ENCODE data around the gene SRPK2.

Gene SRPK2

DNA sequence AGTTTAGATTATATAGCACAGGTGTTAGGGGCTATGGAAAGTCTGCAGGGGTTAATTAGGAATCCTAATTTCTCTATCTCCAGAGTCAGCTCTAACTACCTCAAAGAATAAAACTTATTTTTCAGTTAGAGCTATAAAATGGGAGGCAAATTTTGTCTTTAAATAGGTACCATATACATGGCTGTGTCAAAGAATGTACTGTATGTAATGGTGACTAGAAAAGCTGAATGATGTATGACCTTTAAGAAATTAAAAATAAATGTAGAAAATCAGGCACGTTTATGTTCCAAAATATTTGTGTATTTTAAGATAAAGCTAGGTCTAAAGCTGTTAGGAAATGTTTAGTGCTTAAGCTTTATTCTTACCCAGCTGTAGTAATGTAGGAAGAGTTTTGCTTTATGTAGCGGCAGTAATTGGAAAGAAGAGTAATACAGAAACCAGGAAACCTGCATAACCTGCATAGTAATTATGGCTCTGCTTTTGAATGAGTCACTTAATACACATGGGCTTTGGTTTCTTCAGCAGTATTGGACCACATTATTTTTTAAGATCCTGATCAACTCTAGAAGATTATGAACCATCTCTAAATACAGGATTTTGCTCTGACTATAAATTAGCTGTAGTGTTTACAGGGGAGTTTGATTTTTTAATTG is 289.7 kb downstream of the SRPK2 start (continued):
- peak; percentile 48; the same call in 1 of the 2 replicates for TF ChIP-seq SP7 (tag by site-specific recombination; IDR thresholded peaks at IDR 0.05)
- TF ChIP-seq, protein P1, sequence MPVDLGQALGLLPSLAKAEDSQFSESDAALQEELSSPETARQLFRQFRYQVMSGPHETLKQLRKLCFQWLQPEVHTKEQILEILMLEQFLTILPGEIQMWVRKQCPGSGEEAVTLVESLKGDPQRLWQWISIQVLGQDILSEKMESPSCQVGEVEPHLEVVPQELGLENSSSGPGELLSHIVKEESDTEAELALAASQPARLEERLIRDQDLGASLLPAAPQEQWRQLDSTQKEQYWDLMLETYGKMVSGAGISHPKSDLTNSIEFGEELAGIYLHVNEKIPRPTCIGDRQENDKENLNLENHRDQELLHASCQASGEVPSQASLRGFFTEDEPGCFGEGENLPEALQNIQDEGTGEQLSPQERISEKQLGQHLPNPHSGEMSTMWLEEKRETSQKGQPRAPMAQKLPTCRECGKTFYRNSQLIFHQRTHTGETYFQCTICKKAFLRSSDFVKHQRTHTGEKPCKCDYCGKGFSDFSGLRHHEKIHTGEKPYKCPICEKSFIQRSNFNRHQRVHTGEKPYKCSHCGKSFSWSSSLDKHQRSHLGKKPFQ (tag by site-specific recombination; IDR thresholded peaks at IDR 0.05), result no peak
- peak; percentile 98 for TF ChIP-seq ZNF184 (tag by site-specific recombination; IDR thresholded peaks at IDR 0.05)
- peak; percentile 75; the same call in 1 of the 2 replicates for TF ChIP-seq ZNF600 (tag by site-specific recombination; IDR thresholded peaks at IDR 0.05)
- peak; percentile 30; the same call in 1 of the 2 replicates for TF ChIP-seq ZBTB20 (tag by site-specific recombination; IDR thresholded peaks at IDR 0.05)

DNA sequence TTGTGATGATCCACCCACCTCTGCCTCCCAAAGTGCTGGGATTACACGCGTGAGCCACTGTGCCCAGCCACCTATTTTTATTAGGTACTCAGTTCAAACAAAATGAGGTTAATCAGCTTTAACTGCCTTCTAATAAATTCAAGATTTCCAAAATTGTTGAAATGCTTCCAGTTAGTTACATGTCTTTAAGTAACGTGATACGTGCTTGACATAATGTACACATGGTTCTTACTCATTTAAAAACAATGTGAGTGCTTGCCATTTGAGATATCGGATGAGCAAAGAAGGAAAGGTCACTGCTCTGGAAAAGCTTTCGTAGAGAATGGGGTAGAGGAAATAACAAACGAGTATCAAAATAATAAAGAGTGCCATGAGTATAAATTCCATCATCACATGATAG is 291.1 kb downstream of the SRPK2 start:
- Histone ChIP-seq H3K36me3 (ENCODE audit: control insufficient read depth in 2 of 2, insufficient read depth in 1 of 2, low read length in 2 of 2) (peaks cover 23 to 29% of the 10 kb centered on the region in 2 experiments), H3K4me1 (ENCODE audit: control insufficient read depth, insufficient read depth, low read length) (peaks cover 6% of the 10 kb centered on the region; the same call in 1 of the 2 replicates), H3K9me3 (ENCODE audit: control insufficient read depth, insufficient read depth, low read depth, low read length) (no peaks in the 10 kb centered on the region), H3K4me3 (ENCODE audit: low read depth, low read length) (no peak overlapping the region), H3K27ac (ENCODE audit: extremely low read depth, low read depth, low read length) (no peak overlapping the region)
- ChIA-PET CTCF (no interaction called here), POLR2A (interaction anchor here (0.5 kb wide), 1 partner anchor 31 kb away, joined by 3 read pairs; no protein-coding TSS in a partner anchor)
- TF ChIP-seq ZEB2 (tag by site-specific recombination; IDR thresholded peaks at IDR 0.05) (peak; percentile 80), ZNF335 (tag by site-specific recombination; conservative IDR thresholded peaks at IDR 0.05) (0 out of 2 replicates have a peak, but pooled peaks have one; percentile 12), ZNF629 (tag by site-specific recombination; IDR thresholded peaks at IDR 0.05) (peak; percentile 73), ZNF24 (tag by site-specific recombination; IDR thresholded peaks at IDR 0.05) (peak; percentile 38; the same call in 1 of the 2 replicates), HOXA7 (CRISPR knock-in tag; IDR thresholded peaks at IDR 0.05; ENCODE audit: borderline replicate concordance) (no peak), ZNF394 (tag by site-specific recombination; IDR thresholded peaks at IDR 0.05; ENCODE audit: borderline replicate concordance) (0 out of 2 replicates have a peak, but pooled peaks have one; percentile 23), BCL11A (tag by site-specific recombination; IDR thresholded peaks at IDR 0.05; ENCODE audit: low read depth) (peak; percentile 73), TRIM28 (IDR thresholded peaks at IDR 0.05; ENCODE audit: borderline replicate concordance, low read length) (no peak), ZNF174 (tag by site-specific recombination; IDR thresholded peaks at IDR 0.05) (no peak), ZNF664 (tag by site-specific recombination; IDR thresholded peaks at IDR 0.05) (peak; percentile 5; the same call in 1 of the 2 replicates), ZNF416 (tag by site-specific recombination; IDR thresholded peaks at IDR 0.05) (no peak), ZNF184 (tag by site-specific recombination; IDR thresholded peaks at IDR 0.05) (peak; percentile 70), PRDM1 (tag by site-specific recombination; IDR thresholded peaks at IDR 0.05) (peak; percentile 40; the same call in 1 of the 2 replicates), ZXDB (tag by site-specific recombination; IDR thresholded peaks at IDR 0.05) (peak; percentile 69; the same call in 1 of the 2 replicates), OSR2 (tag by site-specific recombination; IDR thresholded peaks at IDR 0.05) (peak; percentile 78), ZNF2 (tag by site-specific recombination; IDR thresholded peaks at IDR 0.05) (0 out of 2 replicates have a peak, but pooled peaks have one; percentile 17), ZBTB17 (tag by site-specific recombination; IDR thresholded peaks at IDR 0.05) (0 out of 2 replicates have a peak, but pooled peaks have one; percentile 19), ZNF558 (tag by site-specific recombination; IDR thresholded peaks at IDR 0.05) (no peak), ZNF843 (tag by site-specific recombination; IDR thresholded peaks at IDR 0.05) (peak; percentile 67)
- TF ChIP-seq, protein P2, sequence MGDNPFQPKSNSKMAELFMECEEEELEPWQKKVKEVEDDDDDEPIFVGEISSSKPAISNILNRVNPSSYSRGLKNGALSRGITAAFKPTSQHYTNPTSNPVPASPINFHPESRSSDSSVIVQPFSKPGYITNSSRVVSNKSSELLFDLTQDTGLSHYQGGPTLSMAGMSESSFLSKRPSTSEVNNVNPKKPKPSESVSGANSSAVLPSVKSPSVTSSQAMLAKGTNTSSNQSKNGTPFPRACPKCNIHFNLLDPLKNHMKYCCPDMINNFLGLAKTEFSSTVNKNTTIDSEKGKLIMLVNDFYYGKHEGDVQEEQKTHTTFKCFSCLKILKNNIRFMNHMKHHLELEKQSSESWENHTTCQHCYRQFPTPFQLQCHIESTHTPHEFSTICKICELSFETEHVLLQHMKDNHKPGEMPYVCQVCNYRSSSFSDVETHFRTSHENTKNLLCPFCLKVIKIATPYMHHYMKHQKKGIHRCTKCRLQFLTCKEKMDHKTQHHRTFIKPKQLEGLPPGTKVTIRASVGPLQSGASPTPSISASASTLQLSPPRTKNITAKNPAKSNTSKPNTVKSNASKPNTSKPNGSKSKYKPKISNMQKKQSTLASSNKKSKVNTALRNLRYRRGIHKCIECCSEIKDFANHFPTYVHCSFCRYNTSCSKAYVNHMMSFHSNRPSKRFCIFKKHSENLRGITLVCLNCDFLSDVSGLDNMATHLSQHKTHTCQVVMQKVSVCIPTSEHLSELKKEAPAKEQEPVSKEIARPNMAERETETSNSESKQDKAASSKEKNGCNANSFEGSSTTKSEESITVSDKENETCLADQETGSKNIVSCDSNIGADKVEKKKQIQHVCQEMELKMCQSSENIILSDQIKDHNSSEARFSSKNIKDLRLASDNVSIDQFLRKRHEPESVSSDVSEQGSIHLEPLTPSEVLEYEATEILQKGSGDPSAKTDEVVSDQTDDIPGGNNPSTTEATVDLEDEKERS (tag by site-specific recombination; IDR thresholded peaks at IDR 0.05), result 0 out of 2 replicates have a peak, but pooled peaks have one; percentile 39
- TF ChIP-seq, protein P3, sequence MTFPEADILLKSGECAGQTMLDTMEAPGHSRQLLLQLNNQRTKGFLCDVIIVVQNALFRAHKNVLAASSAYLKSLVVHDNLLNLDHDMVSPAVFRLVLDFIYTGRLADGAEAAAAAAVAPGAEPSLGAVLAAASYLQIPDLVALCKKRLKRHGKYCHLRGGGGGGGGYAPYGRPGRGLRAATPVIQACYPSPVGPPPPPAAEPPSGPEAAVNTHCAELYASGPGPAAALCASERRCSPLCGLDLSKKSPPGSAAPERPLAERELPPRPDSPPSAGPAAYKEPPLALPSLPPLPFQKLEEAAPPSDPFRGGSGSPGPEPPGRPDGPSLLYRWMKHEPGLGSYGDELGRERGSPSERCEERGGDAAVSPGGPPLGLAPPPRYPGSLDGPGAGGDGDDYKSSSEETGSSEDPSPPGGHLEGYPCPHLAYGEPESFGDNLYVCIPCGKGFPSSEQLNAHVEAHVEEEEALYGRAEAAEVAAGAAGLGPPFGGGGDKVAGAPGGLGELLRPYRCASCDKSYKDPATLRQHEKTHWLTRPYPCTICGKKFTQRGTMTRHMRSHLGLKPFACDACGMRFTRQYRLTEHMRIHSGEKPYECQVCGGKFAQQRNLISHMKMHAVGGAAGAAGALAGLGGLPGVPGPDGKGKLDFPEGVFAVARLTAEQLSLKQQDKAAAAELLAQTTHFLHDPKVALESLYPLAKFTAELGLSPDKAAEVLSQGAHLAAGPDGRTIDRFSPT (tag by site-specific recombination; IDR thresholded peaks at IDR 0.05), result peak; percentile 94
- TF ChIP-seq, protein P4, sequence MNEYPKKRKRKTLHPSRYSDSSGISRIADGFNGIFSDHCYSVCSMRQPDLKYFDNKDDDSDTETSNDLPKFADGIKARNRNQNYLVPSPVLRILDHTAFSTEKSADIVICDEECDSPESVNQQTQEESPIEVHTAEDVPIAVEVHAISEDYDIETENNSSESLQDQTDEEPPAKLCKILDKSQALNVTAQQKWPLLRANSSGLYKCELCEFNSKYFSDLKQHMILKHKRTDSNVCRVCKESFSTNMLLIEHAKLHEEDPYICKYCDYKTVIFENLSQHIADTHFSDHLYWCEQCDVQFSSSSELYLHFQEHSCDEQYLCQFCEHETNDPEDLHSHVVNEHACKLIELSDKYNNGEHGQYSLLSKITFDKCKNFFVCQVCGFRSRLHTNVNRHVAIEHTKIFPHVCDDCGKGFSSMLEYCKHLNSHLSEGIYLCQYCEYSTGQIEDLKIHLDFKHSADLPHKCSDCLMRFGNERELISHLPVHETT (tag by site-specific recombination; IDR thresholded peaks at IDR 0.05), result peak; percentile 59; the same call in 1 of the 2 replicates
- TF ChIP-seq, protein P5, sequence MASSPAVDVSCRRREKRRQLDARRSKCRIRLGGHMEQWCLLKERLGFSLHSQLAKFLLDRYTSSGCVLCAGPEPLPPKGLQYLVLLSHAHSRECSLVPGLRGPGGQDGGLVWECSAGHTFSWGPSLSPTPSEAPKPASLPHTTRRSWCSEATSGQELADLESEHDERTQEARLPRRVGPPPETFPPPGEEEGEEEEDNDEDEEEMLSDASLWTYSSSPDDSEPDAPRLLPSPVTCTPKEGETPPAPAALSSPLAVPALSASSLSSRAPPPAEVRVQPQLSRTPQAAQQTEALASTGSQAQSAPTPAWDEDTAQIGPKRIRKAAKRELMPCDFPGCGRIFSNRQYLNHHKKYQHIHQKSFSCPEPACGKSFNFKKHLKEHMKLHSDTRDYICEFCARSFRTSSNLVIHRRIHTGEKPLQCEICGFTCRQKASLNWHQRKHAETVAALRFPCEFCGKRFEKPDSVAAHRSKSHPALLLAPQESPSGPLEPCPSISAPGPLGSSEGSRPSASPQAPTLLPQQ (tag by site-specific recombination; IDR thresholded peaks at IDR 0.05), result no peak

Measured in HEK293 (cell line).